ENCODE data around the gene PCDHGA1.

PCDHGA1 gene

GRCh38 chr5:141485321-141486055 lies 155.2 kb downstream of the PCDHGA1 start:
- no peak for DNase-seq (ENCODE audit: low read depth)
- no peak for TF ChIP-seq CTCF (IDR thresholded peaks at IDR 0.05; ENCODE audit: insufficient read depth, low read depth, low read length, missing control alignments)
- no peak overlapping the region for H3K4me3 ChIP-seq (ENCODE audit: low read depth, low read length)

GRCh38 chr5:141486091-141486490 lies 155.8 kb downstream of the PCDHGA1 start:
- no peak for TF ChIP-seq CTCF (IDR thresholded peaks at IDR 0.05; ENCODE audit: insufficient read depth, low read depth, low read length, missing control alignments)
- DNase-seq (ENCODE audit: low read depth): no peak
- H3K4me3 ChIP-seq (ENCODE audit: low read depth, low read length): no peak overlapping the region

- no peak overlapping the region for H3K4me3 ChIP-seq (ENCODE audit: low read depth, low read length)
- no peak for DNase-seq (ENCODE audit: low read depth)
- no peak for TF ChIP-seq CTCF (IDR thresholded peaks at IDR 0.05; ENCODE audit: insufficient read depth, low read depth, low read length, missing control alignments)
Observed at GRCh38 chr5:141487131-141487530, 156.8 kb downstream of the PCDHGA1 start.

- DNase-seq (ENCODE audit: low read depth): no peak
- no peak within 1 kb of the TSS for H3K4me3 ChIP-seq (ENCODE audit: low read depth, low read length)
- TF ChIP-seq CTCF (IDR thresholded peaks at IDR 0.05; ENCODE audit: insufficient read depth, low read depth, low read length, missing control alignments): no peak
Observed at GRCh38 chr5:141488591-141489561, 158.6 kb downstream of the PCDHGA1 start, which contains the start of gene PCDHGC5. TSS of gene PCDHGC5 (plus strand) at chr5:141489081. CDS start at chr5:141489241, 160 bp downstream.

GRCh38 chr5:141489841-141490240 lies 159.5 kb downstream of the PCDHGA1 start:
- no peak overlapping the region for H3K4me3 ChIP-seq (ENCODE audit: low read depth, low read length)
- no peak for TF ChIP-seq CTCF (IDR thresholded peaks at IDR 0.05; ENCODE audit: insufficient read depth, low read depth, low read length, missing control alignments)
- no peak for DNase-seq (ENCODE audit: low read depth)

- no peak for TF ChIP-seq CTCF (IDR thresholded peaks at IDR 0.05; ENCODE audit: insufficient read depth, low read depth, low read length, missing control alignments)
- no peak for DNase-seq (ENCODE audit: low read depth)
- no peak overlapping the region for H3K4me3 ChIP-seq (ENCODE audit: low read depth, low read length)
Observed at GRCh38 chr5:141490271-141490670, 160.0 kb downstream of the PCDHGA1 start.
